Activated CD8-positive, alpha-beta memory T cell treated with anti-CD3 and anti-CD28 coated beads for 24 hours (primary cell): ENCODE results near the gene PHF12.
"Not testable (repeated sequence)": the region's sequence is repeated elsewhere in the genome, so short reads cannot be mapped to it uniquely, and the experiment has no call there.

Experiments
- DNase-seq: peaks from one replicate; pipeline ENCODE4 v3.0.0-alpha.2; 2020

PHF12 gene

GRCh38 chr17:28953444-28954118, 2.3 kb upstream of the PHF12 start:
- DNase-seq, result peak; percentile 78

- DNase-seq, result peak; percentile 94
Observed at GRCh38 chr17:28951991-28952975, 965 bp upstream of the PHF12 start.

GRCh38 chr17:28950752-28951427, 428 bp downstream of the PHF12 start:
- DNase-seq, result no peak

GRCh38 chr17:28950017-28950751, 1.1 kb downstream of the PHF12 start:
- peak; percentile 81 for DNase-seq

GRCh38 chr17:28949185-28950016, 1.9 kb downstream of the PHF12 start:
- peak; percentile 87 for DNase-seq

GRCh38 chr17:28948873-28949184, 2.5 kb downstream of the PHF12 start:
- DNase-seq, result no peak

GRCh38 chr17:28948342-28948741, 3.0 kb downstream of the PHF12 start:
- no peak for DNase-seq

GRCh38 chr17:28947639-28948038, 3.7 kb downstream of the PHF12 start:
- DNase-seq, result no peak

GRCh38 chr17:28946239-28946638, 5.1 kb downstream of the PHF12 start:
- DNase-seq, result no peak

GRCh38 chr17:28944862-28945741, 6.2 kb downstream of the PHF12 start:
- no peak for DNase-seq

- DNase-seq, result no peak
Observed at GRCh38 chr17:28944343-28944742, 7.0 kb downstream of the PHF12 start.

GRCh38 chr17:28942925-28943324, 8.4 kb downstream of the PHF12 start:
- DNase-seq, result no peak

- no peak for DNase-seq
Observed at GRCh38 chr17:28941251-28941650, 10.1 kb downstream of the PHF12 start.

- DNase-seq, result no peak
Observed at GRCh38 chr17:28940675-28941074, 10.6 kb downstream of the PHF12 start.

- DNase-seq, result no peak
Observed at GRCh38 chr17:28940142-28940541, 11.2 kb downstream of the PHF12 start.

- no peak for DNase-seq
Observed at GRCh38 chr17:28938552-28938951, 12.8 kb downstream of the PHF12 start.

GRCh38 chr17:28937044-28937729, 14.1 kb downstream of the PHF12 start:
- DNase-seq, result no peak

GRCh38 chr17:28935744-28936460, 15.4 kb downstream of the PHF12 start:
- DNase-seq, result no peak

- DNase-seq, result not testable (repeated sequence)
Observed at GRCh38 chr17:28934508-28934907, 16.8 kb downstream of the PHF12 start.

GRCh38 chr17:28929787-28930186, 21.5 kb downstream of the PHF12 start:
- DNase-seq, result no peak
